BJ (cell line): ENCODE measurements around the gene PNMA1. TPM values are rescaled to one million over a fixed set of nuclear protein-coding genes. Genes with fewer than 3 reads are reported as not detected.
A peak's percentile ranks its signal among the peaks of the same experiment; 100 is the strongest.

Experiments
- CTCF ChIA-PET: fragments of 350-600 bp; formaldehyde crosslinking; extraction: SDS; loops from one replicate; lab custom pipeline; 2021; ENCODE audit warnings: antibody characterized with exemption, inconsistent platforms; lab: Yijun Ruan, JAX
- POLR2A ChIA-PET: fragments of 300-600 bp; sonication (Branson Sonifier 250); formaldehyde crosslinking; extraction: SDS; loops from one replicate; lab custom pipeline; 2021; ENCODE audit warnings: antibody characterized with exemption; lab: Charles Lee
- DNase-seq: peaks from one replicate; pipeline ENCODE4 v3.0.0-alpha.2; 2011; ENCODE audit warnings: low read depth
- H3K27me3 ChIP-seq: 2 replicates; pipeline ENCODE4 v1.6.0; 2011; ENCODE audit warnings: low read length; ENCODE audit not compliant: control insufficient read depth, insufficient read depth
- H3K36me3 ChIP-seq: 2 replicates; pipeline ENCODE4 v1.5.1; 2011; ENCODE audit warnings: low read length; ENCODE audit not compliant: control insufficient read depth, insufficient read depth
- H3K4me3 ChIP-seq: 2 replicates; pipeline ENCODE4 v1.5.1; 2011; ENCODE audit warnings: low read depth, mild to moderate bottlenecking, control low read depth, low read length
- CTCF ChIP-seq: IDR thresholded peaks from 2 replicates; pipeline ENCODE4 v1.5.1; 2011; ENCODE audit warnings: low read depth, mild to moderate bottlenecking, control low read depth, inconsistent platforms, low read length, moderate library complexity; ENCODE audit not compliant: insufficient read depth
- polyA plus RNA-seq: library from polyadenylated mRNA; depleted of rRNA; stranded (reverse); fragments of >200 nt; gene quantifications from 2 replicates; pipeline ENCODE4 v1.2.3, GENCODE V29; 2011

Gene PNMA1
- polyA plus RNA-seq, 1 experiment, result 11.6 TPM

- no peaks in the 10 kb centered on the region for H3K27me3 ChIP-seq
- CTCF ChIA-PET, result interaction anchor here (0.7 to 2.3 kb wide), 5 partner anchors 11 to 80 kb away, joined by 3 to 8 read pairs (median 5); no protein-coding TSS in a partner anchor
- H3K36me3 ChIP-seq, result peaks cover 3% of the 10 kb centered on the region
- TF ChIP-seq CTCF, result peak; percentile 30
- no peak for DNase-seq
- H3K4me3 ChIP-seq, result no peak overlapping the region
- POLR2A ChIA-PET, result interaction anchor here (0.5 kb wide), 1 partner anchor 83 kb away, joined by 5 read pairs; no protein-coding TSS in a partner anchor
Observed at GRCh38 chr14:73746520-73747378, 32.6 kb upstream of the PNMA1 start.

DNA sequence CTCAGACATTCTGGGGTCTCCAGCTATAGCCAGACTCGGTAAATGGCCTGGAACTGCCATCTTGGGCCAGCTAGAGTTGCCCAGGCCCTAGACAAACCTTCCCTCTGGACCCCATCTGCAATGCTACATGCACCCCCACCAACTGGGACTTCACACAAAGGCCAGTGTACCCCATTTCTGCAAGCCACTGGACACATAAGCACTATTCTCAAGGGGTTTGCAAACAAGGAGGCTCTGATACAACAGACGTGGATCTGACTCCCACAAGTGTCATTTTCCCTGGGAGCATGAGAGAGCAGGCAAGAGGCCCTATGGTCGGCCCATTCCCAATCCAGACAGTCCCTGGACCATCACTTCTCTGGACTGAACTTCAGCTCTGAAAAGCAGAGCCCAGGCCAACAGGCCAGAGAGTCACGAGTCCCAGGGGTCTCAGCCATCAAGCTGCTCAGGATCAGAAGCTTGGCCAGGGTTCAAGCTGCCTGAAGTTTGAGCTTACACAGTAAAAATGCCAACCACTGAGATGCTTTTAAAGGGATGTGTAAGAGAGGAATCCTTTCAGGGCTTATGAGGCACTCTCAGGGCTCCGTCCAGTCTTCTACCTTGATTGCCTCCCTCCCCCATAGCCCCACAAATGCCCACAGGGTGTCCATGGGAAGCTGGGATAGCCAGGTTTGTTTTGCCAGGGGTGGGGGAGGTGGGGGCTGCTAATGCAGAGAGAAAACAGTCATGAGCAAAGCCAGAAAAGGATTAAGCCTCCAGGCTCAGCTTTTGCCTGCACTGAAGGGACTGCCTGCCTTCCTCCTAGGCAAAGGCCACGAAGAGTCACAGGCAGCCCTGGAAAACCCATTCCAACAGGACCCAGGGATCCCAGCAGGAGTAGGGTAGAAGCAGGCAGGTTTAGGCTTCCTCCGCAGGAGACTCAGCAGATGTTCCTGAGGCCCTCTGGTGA, 31.7 kb upstream of the PNMA1 start:
- Histone ChIP-seq H3K4me3 (no peak overlapping the region), H3K36me3 (peaks cover 3% of the 10 kb centered on the region), H3K27me3 (no peaks in the 10 kb centered on the region)
- ChIA-PET CTCF (interaction anchor here (0.7 to 2.3 kb wide), 5 partner anchors 12 to 81 kb away, joined by 3 to 8 read pairs (median 5); no protein-coding TSS in a partner anchor), POLR2A (no interaction called here)
- no peak for TF ChIP-seq CTCF
- DNase-seq, result no peak

DNA sequence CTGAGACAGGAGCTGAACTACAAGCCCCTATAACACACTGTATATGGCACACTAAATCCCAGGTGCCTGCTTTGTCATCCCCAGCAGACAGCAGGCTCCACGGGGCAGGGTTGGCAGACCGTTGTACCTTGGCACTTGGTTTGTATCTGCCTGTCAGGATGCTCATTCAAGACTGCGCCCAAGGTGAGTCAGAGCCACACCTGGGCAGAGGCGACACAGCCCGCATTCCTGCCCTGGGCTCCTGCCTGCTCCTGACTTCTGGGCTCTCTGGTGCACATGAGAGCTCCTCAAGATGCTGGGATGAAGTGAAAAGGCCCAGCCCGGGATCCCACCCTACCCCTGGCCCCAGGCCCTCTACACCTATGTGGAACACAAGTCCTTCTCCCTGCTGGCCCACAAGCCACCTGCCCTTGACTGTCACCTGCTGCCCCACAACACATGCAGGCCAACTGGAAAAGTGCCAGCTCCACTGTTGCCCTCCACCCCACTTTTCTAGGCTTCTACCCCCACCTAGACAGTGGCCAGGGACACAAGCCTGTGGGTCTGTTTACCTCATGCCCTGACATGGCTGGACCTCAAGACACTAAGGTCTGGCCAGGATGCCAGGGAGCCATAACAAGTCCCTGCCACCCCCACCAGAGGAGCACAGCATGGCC, 30.8 kb upstream of the PNMA1 start:
- DNase-seq, result no peak
- TF ChIP-seq CTCF, result no peak
- Histone ChIP-seq H3K4me3 (no peak overlapping the region), H3K27me3 (no peaks in the 10 kb centered on the region), H3K36me3 (peaks cover 3% of the 10 kb centered on the region)
- CTCF ChIA-PET, result interaction anchor here (1.1 to 5.2 kb wide), 3 partner anchors 9 to 15 kb away, joined by 5 to 23 read pairs (median 6); no protein-coding TSS in a partner anchor
- POLR2A ChIA-PET, result interaction anchor here (0.6 kb wide), 1 partner anchor 9 kb away, joined by 3 read pairs; no protein-coding TSS in a partner anchor

DNA sequence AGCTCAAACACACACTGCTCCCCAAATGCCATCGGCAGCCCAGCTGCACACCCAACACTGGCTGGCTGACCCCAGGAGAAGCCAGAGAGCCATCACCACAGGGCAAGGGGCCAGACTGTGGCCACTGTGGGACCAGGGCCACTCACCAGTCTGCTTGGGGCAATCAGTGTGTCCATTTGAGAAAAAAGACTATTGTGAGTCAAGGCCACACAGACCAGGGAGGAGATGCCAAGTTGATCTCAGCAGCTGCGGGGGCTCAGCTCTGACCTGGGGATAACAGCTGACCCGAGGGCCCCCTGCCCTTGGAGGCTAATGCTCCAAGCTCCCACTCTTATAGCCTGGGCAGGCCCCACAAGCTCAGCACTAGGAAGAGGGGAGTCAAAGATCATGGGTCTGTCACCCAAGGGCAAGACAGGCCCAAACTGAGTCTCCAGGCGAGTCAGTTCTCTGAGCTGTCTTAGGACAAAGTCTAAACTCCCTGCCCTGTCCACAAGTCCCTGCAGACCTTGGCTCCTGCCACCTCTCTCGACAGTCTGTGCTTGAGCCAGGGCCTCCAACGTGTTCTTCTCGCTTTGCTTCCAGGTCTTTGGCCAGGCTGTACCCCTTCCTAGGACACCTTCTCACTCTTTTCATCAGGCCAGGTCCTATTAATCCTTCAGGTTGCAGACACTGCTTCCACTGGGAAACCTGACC, 30.1 kb upstream of the PNMA1 start:
- no peak for TF ChIP-seq CTCF
- Histone ChIP-seq H3K36me3 (peaks cover 9% of the 10 kb centered on the region), H3K27me3 (no peaks in the 10 kb centered on the region), H3K4me3 (no peak overlapping the region)
- ChIA-PET CTCF (interaction anchor here (0.6 to 5.2 kb wide), 3 partner anchors 10 to 118 kb away, joined by 3 to 23 read pairs (median 6); no protein-coding TSS in a partner anchor), POLR2A (interaction anchor here (0.6 kb wide), 1 partner anchor 9 kb away, joined by 3 read pairs; no protein-coding TSS in a partner anchor)
- DNase-seq, result no peak
